HepG2 (cell line): ENCODE results near the gene HMGN4. TPM values are rescaled to one million over a fixed set of nuclear protein-coding genes. Genes with fewer than 3 reads are reported as not detected.

ENCODE experiments used
- ADNP ChIP-seq: sonication (generic); formaldehyde crosslinking; IDR thresholded peaks from 2 replicates; pipeline ENCODE4 v1.4.0; 2020; ENCODE audit warnings: missing genetic modification reagents
- CBX2 ChIP-seq, 2 experiments: fragments of 200-600 bp in 1 of 2; sonication (generic); formaldehyde crosslinking in 1 of 2; IDR thresholded peaks; 2 replicates each; pipeline versions ENCODE4 v1.7.0 to v1.8.1; 2018 to 2022; ENCODE audit warnings: low read depth in 2 of 2, low read length in 1 of 2, mild to moderate bottlenecking in 1 of 2, missing genetic modification reagents in 1 of 2
- CENPX ChIP-seq: sonication (generic); formaldehyde crosslinking; IDR thresholded peaks from 2 replicates; pipeline ENCODE4 v1.9.0; 2021; ENCODE audit warnings: mild to moderate bottlenecking, missing genetic modification reagents, moderate library complexity
- GATA4 ChIP-seq: sonication (generic); IDR thresholded peaks from 2 replicates; pipeline ENCODE4 v1.6.1; 2016; ENCODE audit warnings: antibody characterized with exemption, low read depth, borderline replicate concordance
- HNF4G ChIP-seq, 2 experiments: sonication (generic) in 1 of 2; formaldehyde crosslinking in 1 of 2; IDR thresholded peaks; 2 replicates each; pipeline versions ENCODE4 v1.4.0 to v1.6.1; 2011 to 2020; ENCODE audit warnings: borderline replicate concordance in 2 of 2, low read depth in 2 of 2, mild to moderate bottlenecking in 2 of 2, low read length in 1 of 2, missing genetic modification reagents in 1 of 2, moderate library complexity in 1 of 2
- KLF13 ChIP-seq: sonication (generic); formaldehyde crosslinking; IDR thresholded peaks from 2 replicates; pipeline ENCODE4 v1.4.0; 2020; ENCODE audit warnings: mild to moderate bottlenecking, missing genetic modification reagents
- PTBP1 ChIP-seq: fragments of 200-400 bp; formaldehyde crosslinking; IDR thresholded peaks from 2 replicates; pipeline ENCODE4 v1.6.1; 2018; ENCODE audit warnings: low read length, low read depth; ENCODE audit not compliant: poor library complexity, severe bottlenecking
- RCOR2 ChIP-seq: IDR thresholded peaks from 2 replicates; pipeline ENCODE4 v1.6.1; 2016; ENCODE audit warnings: missing biosample characterization, missing genetic modification reagents
- SP5 ChIP-seq: IDR thresholded peaks from 2 replicates; pipeline ENCODE4 v1.6.1; 2016; ENCODE audit warnings: low read depth, borderline replicate concordance
- U2AF1 ChIP-seq: fragments of 200-400 bp; formaldehyde crosslinking; optimal IDR thresholded peaks from 2 replicates; pipeline ENCODE3; 2017; ENCODE audit warnings: mild to moderate bottlenecking, low read depth, low read length
- ZNF337 ChIP-seq: sonication (generic); formaldehyde crosslinking; IDR thresholded peaks from 2 replicates; pipeline ENCODE4 v1.5.1; 2020; ENCODE audit warnings: missing genetic modification reagents, low read depth, mild to moderate bottlenecking, borderline replicate concordance
- ZNF577 ChIP-seq: sonication (generic); formaldehyde crosslinking; IDR thresholded peaks from 2 replicates; pipeline ENCODE4 v1.4.0; 2020; ENCODE audit warnings: mild to moderate bottlenecking, low read depth, missing genetic modification reagents, borderline replicate concordance
- polyA plus RNA-seq, 8 experiments: library from polyadenylated mRNA; depleted of rRNA in 3 of 8; stranded (reverse) in 7 of 8; unstranded in 1 of 8; fragments of >200 nt; fragmentation: Illumina TruSeq in 4 of 8; extraction: Trizol in 4 of 8; gene quantifications; 2 replicates each; pipeline versions ENCODE4 v1.2.1 to v1.2.3, GENCODE V29; 2011 to 2016; ENCODE audit warnings: low read depth in 4 of 8, missing spikeins in 1 of 8, mixed read lengths in 1 of 8; ENCODE audit not compliant: insufficient read depth in 1 of 8
- total RNA-seq, 5 experiments: library from RNA; depleted of rRNA; stranded (reverse); fragments of >200 nt; fragmentation: Illumina TruSeq; extraction: Trizol; gene quantifications; 2 replicates each; pipeline ENCODE4 v1.2.3, GENCODE V29; 2016; ENCODE audit warnings: low read depth in 1 of 5
- TF ChIP-seq, protein P1 (sequence below): sonication (generic); formaldehyde crosslinking; IDR thresholded peaks from 2 replicates; pipeline ENCODE4 v1.5.0; 2020; ENCODE audit warnings: mild to moderate bottlenecking, missing genetic modification reagents
- TF ChIP-seq, protein P2 (sequence below): sonication (generic); formaldehyde crosslinking; IDR thresholded peaks from 2 replicates; pipeline ENCODE4 v1.4.0; 2020; ENCODE audit warnings: low read depth, missing genetic modification reagents
- TF ChIP-seq, protein P3 (sequence below): sonication (generic); formaldehyde crosslinking; IDR thresholded peaks from 2 replicates; pipeline ENCODE4 v1.4.0; 2020; ENCODE audit warnings: missing genetic modification reagents

The HMGN4 gene
- total and polyA plus RNA-seq, 2 of the 13 experiments (the other 11 are each of a cell fraction or from before 2014, with no cell fraction given), result 39.9 to 52.1 TPM

DNA sequence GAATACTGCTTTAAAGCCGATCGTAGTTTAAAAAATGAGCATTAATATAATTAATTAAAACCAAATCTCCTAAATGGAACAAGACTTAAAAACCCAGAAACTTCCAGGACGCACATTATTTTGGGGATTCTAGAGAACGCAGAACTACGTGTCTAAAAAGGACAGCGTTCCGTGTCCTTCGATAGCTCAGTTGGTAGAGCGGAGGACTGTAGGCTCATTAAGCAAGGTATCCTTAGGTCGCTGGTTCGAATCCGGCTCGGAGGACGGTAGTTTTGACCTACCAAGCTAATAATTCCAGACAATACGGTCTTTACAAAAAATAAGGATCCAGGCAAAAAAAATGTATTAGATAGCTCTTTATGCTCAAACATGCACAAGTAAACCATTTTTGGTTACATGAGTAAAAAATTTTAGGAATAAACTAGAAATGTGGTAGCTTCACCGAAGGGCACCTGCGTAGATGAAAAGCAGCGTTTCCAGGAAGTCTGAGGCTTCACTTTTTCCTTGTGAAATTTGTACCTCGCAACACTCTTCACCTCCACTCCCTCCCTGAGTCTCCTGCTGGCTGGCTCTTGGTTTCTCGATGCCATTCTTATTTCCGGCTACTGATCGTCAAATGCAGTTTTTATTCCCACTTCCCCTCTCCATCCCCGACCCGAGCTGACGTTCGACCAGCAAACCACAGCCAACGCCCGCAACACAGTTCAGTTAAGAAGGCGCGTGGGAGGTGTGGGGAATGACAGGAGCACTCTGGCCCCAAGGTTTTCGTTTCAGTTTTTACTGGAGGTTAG lies 39.0 kb downstream of the HMGN4 start (continued):
- TF ChIP-seq ADNP (CRISPR knock-in tag), result peak; percentile 90; the same call in 1 of the 2 replicates
- no peak for TF ChIP-seq CBX2 (IDR thresholded peaks at IDR 0.05; ENCODE audit: low read depth, low read length)
- no peak for TF ChIP-seq CBX2 (CRISPR knock-in tag; IDR thresholded peaks at IDR 0.05; ENCODE audit: low read depth)
- no peak for TF ChIP-seq GATA4
- no peak for TF ChIP-seq ZNF337 (CRISPR knock-in tag)
- 0 out of 2 replicates have a peak, but pooled peaks have one; percentile 26 for TF ChIP-seq SP5 (CRISPR knock-in tag)
- no peak for TF ChIP-seq PTBP1
- no peak for TF ChIP-seq HNF4G (IDR thresholded peaks at IDR 0.05; ENCODE audit: borderline replicate concordance, low read depth, low read length)
- TF ChIP-seq HNF4G (CRISPR knock-in tag; IDR thresholded peaks at IDR 0.05; ENCODE audit: borderline replicate concordance, low read depth), result no peak
- TF ChIP-seq RCOR2 (CRISPR knock-in tag), result peak; percentile 29; the same call in 1 of the 2 replicates
- TF ChIP-seq ZNF577 (CRISPR knock-in tag), result no peak
- TF ChIP-seq, protein P1, sequence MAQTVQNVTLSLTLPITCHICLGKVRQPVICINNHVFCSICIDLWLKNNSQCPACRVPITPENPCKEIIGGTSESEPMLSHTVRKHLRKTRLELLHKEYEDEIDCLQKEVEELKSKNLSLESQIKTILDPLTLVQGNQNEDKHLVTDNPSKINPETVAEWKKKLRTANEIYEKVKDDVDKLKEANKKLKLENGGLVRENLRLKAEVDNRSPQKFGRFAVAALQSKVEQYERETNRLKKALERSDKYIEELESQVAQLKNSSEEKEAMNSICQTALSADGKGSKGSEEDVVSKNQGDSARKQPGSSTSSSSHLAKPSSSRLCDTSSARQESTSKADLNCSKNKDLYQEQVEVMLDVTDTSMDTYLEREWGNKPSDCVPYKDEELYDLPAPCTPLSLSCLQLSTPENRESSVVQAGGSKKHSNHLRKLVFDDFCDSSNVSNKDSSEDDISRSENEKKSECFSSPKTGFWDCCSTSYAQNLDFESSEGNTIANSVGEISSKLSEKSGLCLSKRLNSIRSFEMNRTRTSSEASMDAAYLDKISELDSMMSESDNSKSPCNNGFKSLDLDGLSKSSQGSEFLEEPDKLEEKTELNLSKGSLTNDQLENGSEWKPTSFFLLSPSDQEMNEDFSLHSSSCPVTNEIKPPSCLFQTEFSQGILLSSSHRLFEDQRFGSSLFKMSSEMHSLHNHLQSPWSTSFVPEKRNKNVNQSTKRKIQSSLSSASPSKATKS, result no peak
- TF ChIP-seq, protein P2, sequence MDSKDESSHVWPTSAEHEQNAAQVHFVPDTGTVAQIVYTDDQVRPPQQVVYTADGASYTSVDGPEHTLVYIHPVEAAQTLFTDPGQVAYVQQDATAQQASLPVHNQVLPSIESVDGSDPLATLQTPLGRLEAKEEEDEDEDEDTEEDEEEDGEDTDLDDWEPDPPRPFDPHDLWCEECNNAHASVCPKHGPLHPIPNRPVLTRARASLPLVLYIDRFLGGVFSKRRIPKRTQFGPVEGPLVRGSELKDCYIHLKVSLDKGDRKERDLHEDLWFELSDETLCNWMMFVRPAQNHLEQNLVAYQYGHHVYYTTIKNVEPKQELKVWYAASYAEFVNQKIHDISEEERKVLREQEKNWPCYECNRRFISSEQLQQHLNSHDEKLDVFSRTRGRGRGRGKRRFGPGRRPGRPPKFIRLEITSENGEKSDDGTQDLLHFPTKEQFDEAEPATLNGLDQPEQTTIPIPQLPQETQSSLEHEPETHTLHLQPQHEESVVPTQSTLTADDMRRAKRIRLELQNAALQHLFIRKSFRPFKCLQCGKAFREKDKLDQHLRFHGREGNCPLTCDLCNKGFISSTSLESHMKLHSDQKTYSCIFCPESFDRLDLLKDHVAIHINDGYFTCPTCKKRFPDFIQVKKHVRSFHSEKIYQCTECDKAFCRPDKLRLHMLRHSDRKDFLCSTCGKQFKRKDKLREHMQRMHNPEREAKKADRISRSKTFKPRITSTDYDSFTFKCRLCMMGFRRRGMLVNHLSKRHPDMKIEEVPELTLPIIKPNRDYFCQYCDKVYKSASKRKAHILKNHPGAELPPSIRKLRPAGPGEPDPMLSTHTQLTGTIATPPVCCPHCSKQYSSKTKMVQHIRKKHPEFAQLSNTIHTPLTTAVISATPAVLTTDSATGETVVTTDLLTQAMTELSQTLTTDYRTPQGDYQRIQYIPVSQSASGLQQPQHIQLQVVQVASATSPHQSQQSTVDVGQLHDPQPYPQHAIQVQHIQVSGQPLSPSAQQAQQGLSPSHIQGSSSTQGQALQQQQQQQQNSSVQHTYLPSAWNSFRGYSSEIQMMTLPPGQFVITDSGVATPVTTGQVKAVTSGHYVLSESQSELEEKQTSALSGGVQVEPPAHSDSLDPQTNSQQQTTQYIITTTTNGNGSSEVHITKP (CRISPR knock-in tag), result no peak
- no peak for TF ChIP-seq KLF13
- TF ChIP-seq, protein P3, sequence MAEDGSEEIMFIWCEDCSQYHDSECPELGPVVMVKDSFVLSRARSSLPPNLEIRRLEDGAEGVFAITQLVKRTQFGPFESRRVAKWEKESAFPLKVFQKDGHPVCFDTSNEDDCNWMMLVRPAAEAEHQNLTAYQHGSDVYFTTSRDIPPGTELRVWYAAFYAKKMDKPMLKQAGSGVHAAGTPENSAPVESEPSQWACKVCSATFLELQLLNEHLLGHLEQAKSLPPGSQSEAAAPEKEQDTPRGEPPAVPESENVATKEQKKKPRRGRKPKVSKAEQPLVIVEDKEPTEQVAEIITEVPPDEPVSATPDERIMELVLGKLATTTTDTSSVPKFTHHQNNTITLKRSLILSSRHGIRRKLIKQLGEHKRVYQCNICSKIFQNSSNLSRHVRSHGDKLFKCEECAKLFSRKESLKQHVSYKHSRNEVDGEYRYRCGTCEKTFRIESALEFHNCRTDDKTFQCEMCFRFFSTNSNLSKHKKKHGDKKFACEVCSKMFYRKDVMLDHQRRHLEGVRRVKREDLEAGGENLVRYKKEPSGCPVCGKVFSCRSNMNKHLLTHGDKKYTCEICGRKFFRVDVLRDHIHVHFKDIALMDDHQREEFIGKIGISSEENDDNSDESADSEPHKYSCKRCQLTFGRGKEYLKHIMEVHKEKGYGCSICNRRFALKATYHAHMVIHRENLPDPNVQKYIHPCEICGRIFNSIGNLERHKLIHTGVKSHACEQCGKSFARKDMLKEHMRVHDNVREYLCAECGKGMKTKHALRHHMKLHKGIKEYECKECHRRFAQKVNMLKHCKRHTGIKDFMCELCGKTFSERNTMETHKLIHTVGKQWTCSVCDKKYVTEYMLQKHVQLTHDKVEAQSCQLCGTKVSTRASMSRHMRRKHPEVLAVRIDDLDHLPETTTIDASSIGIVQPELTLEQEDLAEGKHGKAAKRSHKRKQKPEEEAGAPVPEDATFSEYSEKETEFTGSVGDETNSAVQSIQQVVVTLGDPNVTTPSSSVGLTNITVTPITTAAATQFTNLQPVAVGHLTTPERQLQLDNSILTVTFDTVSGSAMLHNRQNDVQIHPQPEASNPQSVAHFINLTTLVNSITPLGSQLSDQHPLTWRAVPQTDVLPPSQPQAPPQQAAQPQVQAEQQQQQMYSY (CRISPR knock-in tag), result no peak
- no peak for TF ChIP-seq CENPX (CRISPR knock-in tag)
- no peak for TF ChIP-seq U2AF1
